Lung (tissue), 12 donors: Measurements from ENCODE around the gene MBD1. TPM values are rescaled to one million over a fixed set of nuclear protein-coding genes. Genes with fewer than 3 reads are reported as not detected.

Source experiments
- ATAC-seq: fragments of 200-7000 bp; cut with Tn5 transposase; one replicate; pipeline ENCODE4 v1.9.1; 2020; ENCODE audit warnings: moderate number of reproducible peaks; ENCODE audit not compliant: insufficient read depth, low FRiP score
- DNase-seq, 3 donors: peaks; one replicate each; pipeline ENCODE4 v3.0.0-alpha.2; 2013 to 2017
- H3K27ac ChIP-seq, 2 donors: one replicate each; pipeline ENCODE4 v1.5.1; 2013; ENCODE audit warnings: mild to moderate bottlenecking in 2 of 2, moderate library complexity in 2 of 2, control low read depth in 1 of 2, inconsistent platforms in 1 of 2, low read depth in 1 of 2, low read length in 1 of 2
- H3K27me3 ChIP-seq, 3 donors: one replicate each; pipeline ENCODE4 v1.5.1; 2013; ENCODE audit warnings: low read length in 2 of 3; ENCODE audit not compliant: control insufficient read depth in 3 of 3, insufficient read depth in 3 of 3
- H3K36me3 ChIP-seq, 4 donors: one replicate each; pipeline ENCODE4 v1.5.1; 2013; ENCODE audit warnings: low read length in 4 of 4, mild to moderate bottlenecking in 1 of 4, moderate library complexity in 1 of 4; ENCODE audit not compliant: control insufficient read depth in 4 of 4, insufficient read depth in 4 of 4
- H3K4me1 ChIP-seq, 5 donors: one replicate each; pipeline ENCODE4 v1.5.1; 2013; ENCODE audit warnings: low read length in 5 of 5, mild to moderate bottlenecking in 2 of 5, moderate library complexity in 1 of 5; ENCODE audit not compliant: control insufficient read depth in 5 of 5, insufficient read depth in 5 of 5
- H3K4me3 ChIP-seq: one replicate; pipeline ENCODE4 v1.5.1; 2013; ENCODE audit warnings: mild to moderate bottlenecking, control low read depth, moderate library complexity
- H3K9ac ChIP-seq, 2 donors: one replicate each; pipeline ENCODE4 v1.5.1; 2013; ENCODE audit warnings: low read length in 2 of 2, control low read depth in 1 of 2; ENCODE audit not compliant: insufficient read depth in 1 of 2
- H3K9me3 ChIP-seq, 4 donors: one replicate each; pipeline ENCODE4 v1.5.1; 2013; ENCODE audit warnings: low read length in 3 of 4, mild to moderate bottlenecking in 1 of 4, moderate library complexity in 1 of 4; ENCODE audit not compliant: control insufficient read depth in 4 of 4, insufficient read depth in 3 of 4
- WGBS, 2 donors: extraction: QIAGEN DNeasy Blood & Tissue Kit; methylation state at CpG; one replicate each; pipeline ENCODE4 v1.1.7; 2013; 5-methylcytosine and 5-hydroxymethylcytosine counted together
- polyA plus RNA-seq, 2 donors: library from polyadenylated mRNA; stranded (reverse); fragments of 200-250 nt; gene quantifications; one replicate each; pipeline ENCODE4 v1.2.1, GENCODE V29; 2013
- total RNA-seq, 2 donors: library from RNA; depleted of rRNA in 1 of 2; stranded (reverse); fragments of >200 nt in 1 of 2; gene quantifications; one replicate each; pipeline ENCODE4 v1.2.1, GENCODE V29; 2014 to 2021
- TF ChIP-seq, protein P1 (sequence below): IDR thresholded peaks from 2 replicates; pipeline ENCODE4 v1.5.1; 2012; ENCODE audit warnings: mild to moderate bottlenecking; ENCODE audit errors: control extremely low read depth, extremely low read depth
- donor health status: control.
- donor health status: control.
- donor health status: Bipolar disorder and iron deficiency.
- donor health status: healthy.
- donor health status: DM: yes; HTN: yes; CAD: no.

Gene MBD1
- total and polyA plus RNA-seq, 4 donors = 24.0 to 81.5 (median 59.1) TPM

- Histone ChIP-seq H3K4me1 (no peaks in the 10 kb centered on the region), H3K27me3 (peaks cover 0 to 3% (median 0%) of the 10 kb centered on the region in 3 donors), H3K4me3 (no peak overlapping the region), H3K9me3 (peaks cover 0 to 3% (median 0%) of the 10 kb centered on the region in 4 donors), H3K9ac (no peak overlapping the region), H3K27ac (no peak overlapping the region), H3K36me3 (no peaks in the 10 kb centered on the region)
- DNase-seq (no peak), ATAC-seq (no peak)
- TF ChIP-seq, protein P1, sequence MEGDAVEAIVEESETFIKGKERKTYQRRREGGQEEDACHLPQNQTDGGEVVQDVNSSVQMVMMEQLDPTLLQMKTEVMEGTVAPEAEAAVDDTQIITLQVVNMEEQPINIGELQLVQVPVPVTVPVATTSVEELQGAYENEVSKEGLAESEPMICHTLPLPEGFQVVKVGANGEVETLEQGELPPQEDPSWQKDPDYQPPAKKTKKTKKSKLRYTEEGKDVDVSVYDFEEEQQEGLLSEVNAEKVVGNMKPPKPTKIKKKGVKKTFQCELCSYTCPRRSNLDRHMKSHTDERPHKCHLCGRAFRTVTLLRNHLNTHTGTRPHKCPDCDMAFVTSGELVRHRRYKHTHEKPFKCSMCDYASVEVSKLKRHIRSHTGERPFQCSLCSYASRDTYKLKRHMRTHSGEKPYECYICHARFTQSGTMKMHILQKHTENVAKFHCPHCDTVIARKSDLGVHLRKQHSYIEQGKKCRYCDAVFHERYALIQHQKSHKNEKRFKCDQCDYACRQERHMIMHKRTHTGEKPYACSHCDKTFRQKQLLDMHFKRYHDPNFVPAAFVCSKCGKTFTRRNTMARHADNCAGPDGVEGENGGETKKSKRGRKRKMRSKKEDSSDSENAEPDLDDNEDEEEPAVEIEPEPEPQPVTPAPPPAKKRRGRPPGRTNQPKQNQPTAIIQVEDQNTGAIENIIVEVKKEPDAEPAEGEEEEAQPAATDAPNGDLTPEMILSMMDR = no peak
- 72 to 74% methylated on average over 5 of the region's 5 CpGs for WGBS, 2 donors
Observed at GRCh38 chr18:50320719-50321118, 39.4 kb upstream of the MBD1 start.

- DNase-seq (no peak), ATAC-seq (no peak)
- H3K9ac ChIP-seq = no peak overlapping the region
- no peak overlapping the region for H3K27ac ChIP-seq
- H3K9me3 ChIP-seq = no peaks in the 10 kb centered on the region
- no peaks in the 10 kb centered on the region for H3K4me1 ChIP-seq
- H3K36me3 ChIP-seq = no peaks in the 10 kb centered on the region
- 62 to 67% methylated on average over 5 of the region's 5 CpGs for WGBS, 2 donors
- TF ChIP-seq, protein P1 = no peak
- peaks cover 0 to 4% (median 0%) of the 10 kb centered on the region in 3 donors for H3K27me3 ChIP-seq
- no peak overlapping the region for H3K4me3 ChIP-seq
Observed at GRCh38 chr18:50315100-50315871, 34.0 kb upstream of the MBD1 start.

GRCh38 chr18:50313873-50314460 lies 32.6 kb upstream of the MBD1 start:
- Histone ChIP-seq H3K36me3 (no peaks in the 10 kb centered on the region), H3K9me3 (no peaks in the 10 kb centered on the region), H3K27ac (no peak overlapping the region), H3K4me3 (no peak overlapping the region), H3K9ac (no peak overlapping the region), H3K27me3 (peaks cover 0 to 7% (median 0%) of the 10 kb centered on the region in 3 donors), H3K4me1 (no peaks in the 10 kb centered on the region)
- TF ChIP-seq, protein P1 = no peak
- ATAC-seq = no peak
- 47 to 59% methylated on average over 2 of the region's 2 CpGs for WGBS, 2 donors
- DNase-seq = no peak
